ENCODE data around the gene FCRLA. TPM values are rescaled to one million over a fixed set of nuclear protein-coding genes. Genes with fewer than 3 reads are reported as not detected.

FCRLA gene
- polyA plus RNA-seq, 1 of the 3 experiments (the other 2 are of a cell fraction), result 0.13 TPM

- peaks cover 13% of the 10 kb centered on the region for H3F3A ChIP-seq (replicated peaks; ENCODE audit: insufficient read depth)
- TF ChIP-seq TEAD4 (IDR thresholded peaks at IDR 0.05; ENCODE audit: borderline replicate concordance, insufficient read depth) (no peak), USF2 (IDR thresholded peaks at IDR 0.05; ENCODE audit: borderline replicate concordance, low read depth, low read length) (no peak), CTCF (IDR thresholded peaks at IDR 0.05) (no peak), GATA2 (CRISPR knock-in tag; IDR thresholded peaks at IDR 0.05) (no peak), FOXM1 (IDR thresholded peaks at IDR 0.05; ENCODE audit: low read depth) (no peak), SIN3A (IDR thresholded peaks at IDR 0.05; ENCODE audit: borderline replicate concordance, low read depth, low read length) (no peak), FOXJ3 (CRISPR knock-in tag; IDR thresholded peaks at IDR 0.05) (no peak), SMC3 (IDR thresholded peaks at IDR 0.05; ENCODE audit: low read depth, low read length) (no peak), GABPA (IDR thresholded peaks at IDR 0.05; ENCODE audit: low read depth) (no peak), RAD21 (IDR thresholded peaks at IDR 0.05; ENCODE audit: low read length) (no peak)
- peak within 1 kb of the TSS; percentile 20; the same call in 1 of the 2 replicates for H3K9ac ChIP-seq
- no peak for DNase-seq
- POLR2A ChIA-PET, result no interaction called here
- H3K36me3 ChIP-seq (replicated peaks in 1 of 2; ENCODE audit: control insufficient read depth in 1 of 2, insufficient read depth in 2 of 2, low read length in 1 of 2), result no peaks in the 10 kb centered on the region
- peak within 1 kb of the TSS; percentile 22 for H3K4me2 ChIP-seq
- H3K4me1 ChIP-seq (ENCODE audit: control insufficient read depth in 1 of 2, insufficient read depth in 2 of 2, low read depth in 1 of 2, low read length in 1 of 2), result peaks cover 5 to 11% of the 10 kb centered on the region in 2 experiments; a peak in 2 of 4 replicates
- 13% methylated on average over 3 of the region's 4 CpGs for WGBS (ENCODE audit: low lambda C conversion rate)
- CTCF ChIA-PET, result no interaction called here
- peak within 1 kb of the TSS in 1 of 2 experiments; percentile 85; a peak in 2 of 4 replicates for H3K27ac ChIP-seq (ENCODE audit: low read depth in 2 of 2, low read length in 1 of 2)
- H3K9me3 ChIP-seq, result no peaks in the 10 kb centered on the region
- H3K9me2 ChIP-seq, result no peaks in the 10 kb centered on the region
- H3K27me3 ChIP-seq (ENCODE audit: insufficient read depth), result no peaks in the 10 kb centered on the region
- H4K20me1 ChIP-seq (ENCODE audit: insufficient read depth), result no peaks in the 10 kb centered on the region
- H3K4me3 ChIP-seq (ENCODE audit: low read depth in 2 of 2, low read length in 1 of 2), result no peak within 1 kb of the TSS
- no peaks in the 10 kb centered on the region; the same call in 1 of the 2 replicates for H3K79me2 ChIP-seq (ENCODE audit: insufficient read depth)
- no peak within 1 kb of the TSS for H2AFZ ChIP-seq (ENCODE audit: low read depth)
Observed at GRCh38 chr1:161720956-161721737, 14.1 kb downstream of the FCRLA start, which contains the start of gene FCRLB. FCRLB (plus strand) TSS chr1:161721544; CDS start chr1:161722673, 1,129 bp downstream.

GRCh38 chr1:161721738-161722343, 14.8 kb downstream of the FCRLA start:
- no peak overlapping the region for H2AFZ ChIP-seq (ENCODE audit: low read depth)
- H3K27me3 ChIP-seq (ENCODE audit: insufficient read depth), result no peaks in the 10 kb centered on the region
- peak overlapping the region in 1 of 2 experiments; percentile 85; a peak in 2 of 4 replicates for H3K27ac ChIP-seq (ENCODE audit: low read depth in 2 of 2, low read length in 1 of 2)
- H3K9me2 ChIP-seq, result no peaks in the 10 kb centered on the region
- peaks cover 13% of the 10 kb centered on the region for H3F3A ChIP-seq (replicated peaks; ENCODE audit: insufficient read depth)
- DNase-seq, result no peak
- no peaks in the 10 kb centered on the region for H3K36me3 ChIP-seq (replicated peaks in 1 of 2; ENCODE audit: control insufficient read depth in 1 of 2, insufficient read depth in 2 of 2, low read length in 1 of 2)
- H3K4me1 ChIP-seq (ENCODE audit: control insufficient read depth in 1 of 2, insufficient read depth in 2 of 2, low read depth in 1 of 2, low read length in 1 of 2), result peaks cover 9 to 11% of the 10 kb centered on the region in 2 experiments; a peak in 2 of 4 replicates
- no peaks in the 10 kb centered on the region for H3K9me3 ChIP-seq
- H3K4me3 ChIP-seq (ENCODE audit: low read depth in 2 of 2, low read length in 1 of 2), result no peak overlapping the region
- no peaks in the 10 kb centered on the region; the same call in 1 of the 2 replicates for H3K79me2 ChIP-seq (ENCODE audit: insufficient read depth)
- H3K9ac ChIP-seq, result peak overlapping the region; percentile 20; the same call in 1 of the 2 replicates
- peak overlapping the region; percentile 22 for H3K4me2 ChIP-seq
- no peaks in the 10 kb centered on the region for H4K20me1 ChIP-seq (ENCODE audit: insufficient read depth)
- ChIA-PET CTCF (interaction anchor here (0.7 kb wide), 1 partner anchor 431 kb away, joined by 3 read pairs; no protein-coding TSS in a partner anchor), POLR2A (no interaction called here)
- TF ChIP-seq MXI1 (IDR thresholded peaks at IDR 0.05; ENCODE audit: low read depth, low read length), result no peak
- peak; percentile 59 for TF ChIP-seq PBX3 (IDR thresholded peaks at IDR 0.05)
- peak; percentile 39; the same call in 1 of the 2 replicates for TF ChIP-seq TCF12 (IDR thresholded peaks at IDR 0.05)
- TF ChIP-seq FOSL2 (IDR thresholded peaks at IDR 0.05; ENCODE audit: borderline replicate concordance, low read depth), result peak; percentile 71; the same call in 1 of the 2 replicates
- peak; percentile 63; the same call in 1 of the 2 replicates for TF ChIP-seq RXRA (IDR thresholded peaks at IDR 0.05; ENCODE audit: borderline replicate concordance, low read depth)
- 0 out of 2 replicates have a peak, but pooled peaks have one; percentile 24 for TF ChIP-seq NFIC (IDR thresholded peaks at IDR 0.05; ENCODE audit: borderline replicate concordance)
- no peak for TF ChIP-seq RAD21 (IDR thresholded peaks at IDR 0.05; ENCODE audit: low read length)
- TF ChIP-seq FOXM1 (IDR thresholded peaks at IDR 0.05; ENCODE audit: low read depth), result no peak
- peak; percentile 25; the same call in 1 of the 2 replicates for TF ChIP-seq JUND (IDR thresholded peaks at IDR 0.05)
- TF ChIP-seq EZH2phosphoT487 (IDR thresholded peaks at IDR 0.05; ENCODE audit: borderline replicate concordance, low read depth), result no peak
- 12% methylated on average over 8 of the region's 8 CpGs for WGBS (ENCODE audit: low lambda C conversion rate)

Measured in SK-N-SH (cell line).